SU-DHL-6 (cell line): ENCODE data around the gene SAMD11.

Source experiments
- H2AFZ ChIP-seq: fragments of 200-600 bp; sonication (generic); 2 replicates; pipeline ENCODE4 v1.6.1; 2014; ENCODE audit warnings: low read depth, mild to moderate bottlenecking, moderate library complexity, mixed read lengths, antibody characterized with exemption, low read length; ENCODE audit not compliant: severe bottlenecking
- H3F3A ChIP-seq: fragments of 200-600 bp; shearing (Covaris generic); 2 replicates; pipeline ENCODE4 v1.6.0; 2016; ENCODE audit warnings: antibody characterized with exemption, mild to moderate bottlenecking; ENCODE audit not compliant: insufficient read depth
- H3K27ac ChIP-seq: fragments of 200-600 bp; sonication (generic); 2 replicates; pipeline ENCODE4 v1.5.1; 2016; ENCODE audit warnings: low read depth, mild to moderate bottlenecking, low read length, moderate library complexity, mixed read lengths
- H3K27me3 ChIP-seq: fragments of 200-600 bp; sonication (generic), shearing (Covaris generic); 2 replicates; pipeline ENCODE4 v1.6.0; 2014; ENCODE audit warnings: mild to moderate bottlenecking, low read length
- H3K36me3 ChIP-seq: fragments of 200-600 bp; sonication (generic); 2 replicates; pipeline ENCODE4 v1.6.1; 2014; ENCODE audit warnings: mild to moderate bottlenecking, low read length, mixed read lengths
- H3K4me2 ChIP-seq: fragments of 300-600, 200-600 bp; shearing (Covaris generic), sonication (generic); 2 replicates; pipeline ENCODE4 v1.6.0; 2014; ENCODE audit warnings: low read length, low read depth, mild to moderate bottlenecking; ENCODE audit not compliant: poor library complexity, severe bottlenecking
- H3K4me3 ChIP-seq: fragments of 200-600 bp; sonication (generic); 2 replicates; pipeline ENCODE4 v1.5.1; 2014; ENCODE audit warnings: antibody characterized with exemption, low read length, mild to moderate bottlenecking, mixed read lengths; ENCODE audit not compliant: insufficient read depth, poor library complexity, severe bottlenecking
- H3K79me2 ChIP-seq: fragments of 200-600 bp; sonication (generic); 2 replicates; pipeline ENCODE4 v1.6.1; 2014; ENCODE audit warnings: mild to moderate bottlenecking, low read length, moderate library complexity; ENCODE audit not compliant: insufficient read depth
- H3K9ac ChIP-seq: fragments of 200-600 bp; sonication (generic); 2 replicates; pipeline ENCODE4 v1.7.0; 2014; ENCODE audit warnings: mild to moderate bottlenecking, low read length
- H3K9me2 ChIP-seq: fragments of 200-600 bp; sonication (generic); replicated peaks from 2 replicates; pipeline ENCODE4 v1.6.1; 2014; ENCODE audit warnings: low read length; ENCODE audit not compliant: insufficient read depth
- H3K9me3 ChIP-seq: fragments of 200-600 bp; sonication (generic); 2 replicates; pipeline ENCODE4 v1.6.1; 2014; ENCODE audit warnings: low read length, mixed read lengths; ENCODE audit not compliant: insufficient read depth
- H4K20me1 ChIP-seq: fragments of 200-600 bp; sonication (generic); 2 replicates; pipeline ENCODE4 v1.6.1; 2014; ENCODE audit warnings: low read depth, mild to moderate bottlenecking, antibody characterized with exemption, low read length, moderate library complexity, mixed read lengths
- CTCF ChIP-seq: fragments of 200-600 bp; sonication (generic); IDR thresholded peaks from one replicate; pipeline ENCODE4 v1.5.1; 2017; ENCODE audit warnings: antibody characterized with exemption, mild to moderate bottlenecking, low read length, moderate library complexity; ENCODE audit not compliant: insufficient read depth, poor library complexity, severe bottlenecking
- EZH2phosphoT487 ChIP-seq: fragments of 200-600 bp; sonication (generic), shearing (Covaris generic); conservative IDR thresholded peaks from 2 replicates; pipeline ENCODE4 v1.6.1; 2018; ENCODE audit warnings: mild to moderate bottlenecking, antibody characterized with exemption, low read length, moderate library complexity, mixed read lengths

SAMD11 gene

GRCh38 chr1:974293-974640 is 50.5 kb downstream of the SAMD11 start:
- Histone ChIP-seq H3K4me3 (no peak overlapping the region), H4K20me1 (no peaks in the 10 kb centered on the region), H3K9me2 (no peaks in the 10 kb centered on the region), H3K4me2 (no peak overlapping the region), H3F3A (no peaks in the 10 kb centered on the region), H3K27ac (no peak overlapping the region), H3K9me3 (no peaks in the 10 kb centered on the region), H3K27me3 (no peaks in the 10 kb centered on the region), H2AFZ (no peak overlapping the region), H3K36me3 (no peaks in the 10 kb centered on the region), H3K9ac (no peak overlapping the region), H3K79me2 (no peaks in the 10 kb centered on the region)
- TF ChIP-seq CTCF, result no peak
- no peak for TF ChIP-seq EZH2phosphoT487

- H3F3A ChIP-seq, result no peaks in the 10 kb centered on the region
- H4K20me1 ChIP-seq, result no peaks in the 10 kb centered on the region
- no peaks in the 10 kb centered on the region for H3K9me2 ChIP-seq
- no peak overlapping the region for H3K27ac ChIP-seq
- H3K9me3 ChIP-seq, result no peaks in the 10 kb centered on the region
- H3K4me3 ChIP-seq, result no peak overlapping the region
- TF ChIP-seq EZH2phosphoT487 (no peak), CTCF (no peak)
- H3K27me3 ChIP-seq, result no peaks in the 10 kb centered on the region
- H3K79me2 ChIP-seq, result no peaks in the 10 kb centered on the region
- no peak overlapping the region for H2AFZ ChIP-seq
- H3K4me2 ChIP-seq, result no peak overlapping the region
- H3K36me3 ChIP-seq, result no peaks in the 10 kb centered on the region
- H3K9ac ChIP-seq, result no peak overlapping the region
These were observed 51.1 kb downstream of the SAMD11 start for GRCh38 chr1:974687-975328.

GRCh38 chr1:975365-975764 is 51.6 kb downstream of the SAMD11 start:
- Histone ChIP-seq H3F3A (no peaks in the 10 kb centered on the region), H3K79me2 (no peaks in the 10 kb centered on the region), H3K9me2 (no peaks in the 10 kb centered on the region), H3K9me3 (no peaks in the 10 kb centered on the region), H3K36me3 (no peaks in the 10 kb centered on the region), H3K27me3 (no peaks in the 10 kb centered on the region), H2AFZ (no peak overlapping the region), H3K4me2 (no peak overlapping the region), H4K20me1 (no peaks in the 10 kb centered on the region), H3K9ac (no peak overlapping the region), H3K27ac (no peak overlapping the region), H3K4me3 (no peak overlapping the region)
- TF ChIP-seq EZH2phosphoT487, result no peak
- no peak for TF ChIP-seq CTCF
